Fibroblast of skin of right quadriceps (primary cell): ENCODE measurements around the gene FRMD4A.
A peak's percentile ranks its signal among the peaks of the same experiment; 100 is the strongest.

ENCODE experiments used
- DNase-seq: peaks from one replicate; pipeline ENCODE4 v3.0.0-alpha.2; 2013

Gene FRMD4A

GRCh38 chr10:14330388-14331061, at the start of gene FRMD4A:
FRMD4A (minus strand) TSS chr10:14330924.
- no peak for DNase-seq

- DNase-seq = no peak
These were observed 49.0 kb upstream of the FRMD4A start for GRCh38 chr10:14379556-14380280.

GRCh38 chr10:14378387-14378960, 47.8 kb upstream of the FRMD4A start:
- DNase-seq = no peak

- DNase-seq = no peak
These were observed 47.0 kb upstream of the FRMD4A start for GRCh38 chr10:14377591-14378175.

- peak; percentile 48 for DNase-seq
These were observed 44.2 kb upstream of the FRMD4A start for GRCh38 chr10:14374745-14375445.

- DNase-seq = no peak
These were observed 41.9 kb upstream of the FRMD4A start for GRCh38 chr10:14372606-14373005.

GRCh38 chr10:14371581-14371980, 40.9 kb upstream of the FRMD4A start:
- no peak for DNase-seq

- no peak for DNase-seq
These were observed 40.2 kb upstream of the FRMD4A start for GRCh38 chr10:14370894-14371293.

- DNase-seq = no peak
These were observed 39.2 kb upstream of the FRMD4A start for GRCh38 chr10:14369906-14370305.

- no peak for DNase-seq
These were observed 36.0 kb upstream of the FRMD4A start for GRCh38 chr10:14366760-14367159.

GRCh38 chr10:14365266-14365665, 34.5 kb upstream of the FRMD4A start:
- DNase-seq = no peak

GRCh38 chr10:14362104-14362503, 31.4 kb upstream of the FRMD4A start:
- DNase-seq = no peak

GRCh38 chr10:14360961-14361360, 30.2 kb upstream of the FRMD4A start:
- DNase-seq = no peak

- DNase-seq = no peak
These were observed 29.8 kb upstream of the FRMD4A start for GRCh38 chr10:14360515-14360914.

- no peak for DNase-seq
These were observed 28.3 kb upstream of the FRMD4A start for GRCh38 chr10:14358886-14359573.

GRCh38 chr10:14356921-14357320, 26.2 kb upstream of the FRMD4A start:
- peak; percentile 6 for DNase-seq

GRCh38 chr10:14355750-14356149, 25.0 kb upstream of the FRMD4A start:
- no peak for DNase-seq

- no peak for DNase-seq
These were observed 22.7 kb upstream of the FRMD4A start for GRCh38 chr10:14353291-14353913.

- DNase-seq = no peak
These were observed 19.3 kb upstream of the FRMD4A start for GRCh38 chr10:14350006-14350405.

GRCh38 chr10:14349081-14349480, 18.4 kb upstream of the FRMD4A start:
- DNase-seq = no peak

GRCh38 chr10:14345262-14345661, 14.5 kb upstream of the FRMD4A start:
- no peak for DNase-seq
